Transverse colon (tissue), 4 donors: ENCODE data around the gene PRPH. TPM values are rescaled to one million over a fixed set of nuclear protein-coding genes. Genes with fewer than 3 reads are reported as not detected.

Experiments used
- DNase-seq: peaks from one replicate; pipeline ENCODE4 v3.0.0-alpha.2; 2019
- H3K27ac ChIP-seq, 4 donors: fragments of 200-600 bp; sonication (generic); 2 replicates each; pipeline ENCODE4 v1.5.1; 2016 to 2018; ENCODE audit warnings: inconsistent platforms in 4 of 4
- H3K27me3 ChIP-seq: fragments of 200-600 bp; sonication (generic); 2 replicates; pipeline ENCODE4 v1.5.1; 2017; ENCODE audit warnings: inconsistent platforms
- H3K36me3 ChIP-seq, 4 donors: fragments of 200-600 bp; sonication (generic); 2 replicates each; pipeline ENCODE4 v1.5.1; 2017 to 2019; ENCODE audit warnings: inconsistent platforms in 4 of 4
- H3K4me1 ChIP-seq, 4 donors: fragments of 200-600 bp; sonication (generic); 2 replicates each; pipeline ENCODE4 v1.5.1; 2017 to 2020; ENCODE audit warnings: inconsistent platforms in 4 of 4
- H3K4me3 ChIP-seq, 4 donors: fragments of 200-600 bp; sonication (generic); 1 replicate in 1 of 4; 2 replicates in 3 of 4; pipeline versions ENCODE4 v1.5.1 to v1.6.1; 2017 to 2019; ENCODE audit warnings: inconsistent platforms in 4 of 4
- H3K9me3 ChIP-seq, 2 donors: fragments of 200-600 bp; sonication (generic); 2 replicates each; pipeline ENCODE4 v1.5.1; 2017 to 2019; ENCODE audit warnings: inconsistent platforms in 2 of 2
- EP300 ChIP-seq: sonication (generic); formaldehyde crosslinking; IDR thresholded peaks from one replicate; pipeline ENCODE4 v1.6.1; 2017; ENCODE audit warnings: antibody characterized with exemption, low read depth
- POLR2A ChIP-seq: fragments of 450-650 bp; IDR thresholded peaks from one replicate; pipeline ENCODE4 v1.6.1; 2016; ENCODE audit warnings: antibody characterized with exemption, mild to moderate bottlenecking, moderate library complexity
- POLR2AphosphoS5 ChIP-seq, 3 donors: sonication (generic); formaldehyde crosslinking; IDR thresholded peaks; one replicate each; pipeline ENCODE4 v1.6.1; 2016; ENCODE audit warnings: antibody characterized with exemption in 3 of 3
- WGBS, 2 donors: methylation state at CpG; one replicate each; pipeline ENCODE4 v1.1.5; 2018; ENCODE audit warnings: low coverage in 1 of 2; 5-methylcytosine and 5-hydroxymethylcytosine counted together
- in situ Hi-C, 4 donors: fragments of 200-750 bp; cut with MboI; loops; one replicate each; pipeline versions ENCODE4 v1.15.0 to v1.15.1; 2017; ENCODE audit warnings: low sequenced_read_pairs in 3 of 4, low pct_ligation_motif_present in 1 of 4, low pct_unique_long_range_greater_than_20kb in 1 of 4
- intact Hi-C: fragments of 100-400 bp; cut with DNase I; formaldehyde crosslinking; loops from one replicate; pipeline ENCODE4 v1.15.1; 2023; ENCODE audit warnings: low total_unique reads
- total RNA-seq, 4 donors: library from RNA; depleted of rRNA; stranded (reverse); fragments of >200 nt; gene quantifications; one replicate each; pipeline ENCODE4 v1.1.0, GENCODE V29; 2016
- TF ChIP-seq, protein P1 (sequence below), 5 experiments: fragments of 200-600 bp in 3 of 5; fragments of 450-650 bp in 2 of 5; sonication (generic) in 3 of 5; IDR thresholded peaks; 1 replicate in 2 of 5; 2 replicates in 3 of 5; pipeline ENCODE4 v1.5.1; 2016 to 2017; ENCODE audit warnings: antibody characterized with exemption in 5 of 5, inconsistent platforms in 3 of 5, mild to moderate bottlenecking in 2 of 5, moderate library complexity in 1 of 5

PRPH gene
- total RNA-seq, 4 donors from 2014 or later = 7.9 to 18.7 (median 10.5) TPM

DNA sequence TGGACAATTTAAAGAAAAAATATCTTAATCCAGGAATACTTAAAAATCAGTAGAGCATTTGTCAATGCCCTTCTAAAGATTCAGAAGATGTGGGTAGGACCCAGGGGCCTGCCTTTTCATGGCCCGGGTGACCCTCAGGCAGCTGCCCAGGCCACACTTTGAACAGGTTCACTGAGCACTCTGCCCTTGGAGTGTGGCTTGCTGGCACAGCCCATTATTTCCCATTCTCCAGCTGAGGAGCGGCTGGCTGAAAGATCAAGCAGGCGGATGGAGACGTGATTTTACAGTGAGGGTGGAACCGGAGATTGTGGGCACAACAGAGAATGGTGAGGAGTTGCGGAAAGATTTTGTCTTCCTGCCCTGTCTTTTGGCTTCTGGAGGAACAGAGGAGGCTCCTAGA lies 7.1 kb upstream of the PRPH start:
- H3K9me3 ChIP-seq = no peaks in the 10 kb centered on the region

DNA sequence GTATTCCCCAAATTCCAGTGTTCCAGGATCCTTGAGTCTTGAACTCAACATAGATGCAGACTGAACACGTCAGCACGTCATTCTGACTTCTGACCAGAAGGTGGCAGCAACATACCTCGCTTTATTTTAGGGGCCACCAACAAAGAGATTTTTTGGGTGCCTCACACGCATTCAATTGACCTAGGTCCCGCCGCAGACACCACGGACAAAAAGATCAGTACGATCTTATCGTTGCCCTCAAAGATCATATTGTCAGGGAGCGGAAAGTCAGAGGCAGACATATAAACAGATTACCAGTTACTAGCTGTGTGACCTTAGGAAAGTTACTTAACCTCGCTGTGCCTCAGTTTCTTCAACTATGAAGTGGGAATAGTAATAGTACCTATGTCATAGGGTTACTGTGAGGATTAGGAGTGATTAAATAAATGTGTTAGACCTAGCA lies 6.5 kb upstream of the PRPH start:
- TF ChIP-seq POLR2AphosphoS5 (IDR thresholded peaks at IDR 0.05) (no peak), EP300 (no peak), POLR2A (no peak)
- TF ChIP-seq, protein P1, sequence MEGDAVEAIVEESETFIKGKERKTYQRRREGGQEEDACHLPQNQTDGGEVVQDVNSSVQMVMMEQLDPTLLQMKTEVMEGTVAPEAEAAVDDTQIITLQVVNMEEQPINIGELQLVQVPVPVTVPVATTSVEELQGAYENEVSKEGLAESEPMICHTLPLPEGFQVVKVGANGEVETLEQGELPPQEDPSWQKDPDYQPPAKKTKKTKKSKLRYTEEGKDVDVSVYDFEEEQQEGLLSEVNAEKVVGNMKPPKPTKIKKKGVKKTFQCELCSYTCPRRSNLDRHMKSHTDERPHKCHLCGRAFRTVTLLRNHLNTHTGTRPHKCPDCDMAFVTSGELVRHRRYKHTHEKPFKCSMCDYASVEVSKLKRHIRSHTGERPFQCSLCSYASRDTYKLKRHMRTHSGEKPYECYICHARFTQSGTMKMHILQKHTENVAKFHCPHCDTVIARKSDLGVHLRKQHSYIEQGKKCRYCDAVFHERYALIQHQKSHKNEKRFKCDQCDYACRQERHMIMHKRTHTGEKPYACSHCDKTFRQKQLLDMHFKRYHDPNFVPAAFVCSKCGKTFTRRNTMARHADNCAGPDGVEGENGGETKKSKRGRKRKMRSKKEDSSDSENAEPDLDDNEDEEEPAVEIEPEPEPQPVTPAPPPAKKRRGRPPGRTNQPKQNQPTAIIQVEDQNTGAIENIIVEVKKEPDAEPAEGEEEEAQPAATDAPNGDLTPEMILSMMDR (IDR thresholded peaks at IDR 0.05) = peak; percentile 79 to 87 (median 83)
- Histone ChIP-seq H3K4me3 (no peak overlapping the region), H3K27ac (no peak overlapping the region), H3K36me3 (no peaks in the 10 kb centered on the region), H3K27me3 (peaks cover 53% of the 10 kb centered on the region), H3K4me1 (peaks cover 0 to 7% (median 5%) of the 10 kb centered on the region in 4 donors), H3K9me3 (no peaks in the 10 kb centered on the region)
- 4% methylated on average over 11 of the region's 11 CpGs; no CpG with 5 or more reads in 1 of the 2 donors for WGBS, 2 donors
- peak; percentile 58 for DNase-seq
- in situ Hi-C loops (loop anchor here in 1 of 4 donors (10.0 kb wide), 1 partner anchor 46 kb away; the partner anchor contains the start of gene C1QL4), intact Hi-C loops (no loop called here)

More for the DNA sequence above, 7.1 kb upstream of the PRPH start:
- WGBS, 2 donors = 56% methylated on average over 6 of the region's 6 CpGs; no CpG with 5 or more reads in 1 of the 2 donors
- Histone ChIP-seq H3K27me3 (peaks cover 53% of the 10 kb centered on the region), H3K4me3 (no peak overlapping the region), H3K36me3 (no peaks in the 10 kb centered on the region), H3K4me1 (peaks cover 0 to 1% (median under 1%) of the 10 kb centered on the region in 4 donors), H3K27ac (no peak overlapping the region)
- intact Hi-C loops = no loop called here
- TF ChIP-seq POLR2A (no peak), EP300 (no peak), POLR2AphosphoS5 (IDR thresholded peaks at IDR 0.05) (no peak)
- TF ChIP-seq, protein P1 (IDR thresholded peaks at IDR 0.05) = no peak
- DNase-seq = no peak
- in situ Hi-C loops = loop anchor here in 1 of 4 donors (10.0 kb wide), 1 partner anchor 47 kb away; the partner anchor contains the start of gene C1QL4

DNA sequence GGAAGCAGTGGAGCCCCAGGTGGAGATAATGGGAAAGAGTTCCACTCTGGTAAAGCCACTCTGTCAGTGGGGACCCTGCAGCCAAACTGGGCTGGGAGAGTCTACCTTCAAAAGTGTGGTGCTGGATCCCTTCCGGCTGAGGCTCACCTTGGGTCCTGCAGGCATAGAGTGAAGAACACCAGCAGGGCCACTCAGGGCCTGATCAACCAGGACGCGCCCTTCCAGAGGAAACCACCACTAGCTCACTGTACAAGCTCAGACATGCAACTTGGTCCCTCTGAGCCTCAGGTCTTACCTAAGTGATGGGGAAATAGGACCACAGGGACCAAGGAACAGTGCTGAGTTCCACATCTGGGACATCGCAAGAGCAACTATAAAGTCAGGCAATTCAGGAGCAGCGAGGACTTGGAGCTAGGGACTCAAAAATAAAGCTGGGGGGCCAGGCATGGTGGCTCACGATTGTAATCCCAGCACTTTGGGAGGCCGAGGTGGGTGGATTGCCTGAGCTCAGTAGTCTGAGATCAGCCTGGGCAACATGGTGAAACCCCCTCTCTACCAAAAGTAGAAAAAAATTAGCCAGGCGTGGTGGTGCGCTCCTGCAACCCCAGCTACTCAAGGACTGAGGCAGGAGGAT lies 5.9 kb upstream of the PRPH start:
- Histone ChIP-seq H3K9me3 (no peaks in the 10 kb centered on the region), H3K4me3 (no peak overlapping the region), H3K27me3 (peaks cover 49% of the 10 kb centered on the region), H3K27ac (no peak overlapping the region), H3K36me3 (no peaks in the 10 kb centered on the region), H3K4me1 (peaks cover 0 to 10% (median 5%) of the 10 kb centered on the region in 4 donors)
- intact Hi-C loops (no loop called here), in situ Hi-C loops (loop anchor here in 1 of 4 donors (10.0 kb wide), 1 partner anchor 46 kb away; the partner anchor contains the start of gene C1QL4)
- 73 to 84% methylated on average over 5 to 9 of the region's 9 CpGs for WGBS, 2 donors
- DNase-seq = no peak
- TF ChIP-seq EP300 (no peak), POLR2A (no peak), POLR2AphosphoS5 (IDR thresholded peaks at IDR 0.05) (no peak)
- TF ChIP-seq, protein P1 (IDR thresholded peaks at IDR 0.05) = no peak

DNA sequence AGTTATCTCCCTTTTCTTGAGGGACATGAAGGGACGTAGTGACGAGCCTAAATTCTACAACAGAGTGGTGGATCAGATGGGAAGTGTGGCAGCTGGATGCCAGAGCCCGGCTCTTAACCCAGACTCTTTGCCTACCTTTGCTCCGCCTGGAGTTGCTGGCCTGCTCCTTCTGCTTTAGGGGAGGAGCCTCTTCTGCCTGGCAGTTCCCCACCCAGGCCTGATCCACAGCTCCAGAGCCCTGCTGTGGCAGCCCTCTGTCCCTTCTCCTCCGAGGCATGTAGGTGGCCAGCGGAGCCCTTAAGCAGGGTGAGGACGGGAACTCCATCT lies 2.3 kb upstream of the PRPH start:
- in situ Hi-C loops = no loop called here
- H3K27me3 ChIP-seq = peaks cover 51% of the 10 kb centered on the region
- peaks cover 12 to 30% (median 26%) of the 10 kb centered on the region in 4 donors for H3K4me1 ChIP-seq
- TF ChIP-seq EP300 (no peak), POLR2A (no peak), POLR2AphosphoS5 (IDR thresholded peaks at IDR 0.05) (no peak)
- TF ChIP-seq, protein P1 (IDR thresholded peaks at IDR 0.05) = no peak
- H3K4me3 ChIP-seq = no peak overlapping the region
- H3K36me3 ChIP-seq = no peaks in the 10 kb centered on the region
- DNase-seq = no peak
- H3K27ac ChIP-seq = no peak overlapping the region
- no peaks in the 10 kb centered on the region for H3K9me3 ChIP-seq
- intact Hi-C loops = loop anchor here (5.0 kb wide), 1 partner anchor 50 kb away; no protein-coding TSS in a partner anchor
- WGBS, 2 donors = 63 to 100% methylated on average over 1 to 7 of the region's 7 CpGs
